Upper lobe of right lung (tissue), 1 donor: ENCODE measurements around the gene PRSS57. TPM values are rescaled to one million over a fixed set of nuclear protein-coding genes. Genes with fewer than 3 reads are reported as not detected.

Source experiments
- ATAC-seq: fragments of 200-7000 bp; cut with Tn5 transposase; one replicate; pipeline ENCODE4 v1.9.1; 2020; ENCODE audit warnings: mild to moderate bottlenecking, moderate library complexity
- DNase-seq: peaks from one replicate; pipeline ENCODE4 v3.0.0-alpha.2; 2020
- H3K27ac ChIP-seq: fragments of 200-600 bp; one replicate; pipeline ENCODE4 v1.8.0; 2022
- H3K27me3 ChIP-seq: fragments of 200-600 bp; one replicate; pipeline ENCODE4 v1.8.0; 2022; ENCODE audit warnings: mild to moderate bottlenecking
- H3K36me3 ChIP-seq: fragments of 200-600 bp; one replicate; pipeline ENCODE4 v1.8.0; 2022
- H3K4me1 ChIP-seq: fragments of 200-600 bp; one replicate; pipeline ENCODE4 v1.8.0; 2022
- H3K4me3 ChIP-seq: fragments of 200-600 bp; one replicate; pipeline ENCODE4 v1.8.0; 2022; ENCODE audit warnings: mild to moderate bottlenecking
- H3K9me3 ChIP-seq: fragments of 200-600 bp; one replicate; pipeline ENCODE4 v1.8.0; 2022
- intact Hi-C: fragments of 100-400 bp; cut with DNase I; formaldehyde crosslinking; loops from one replicate; pipeline ENCODE4 v1.11.0; 2022
- total RNA-seq: library from RNA; stranded (reverse); fragmentation: NEBNext Ultra II Directional; extraction: Animal tissue kit (Norgen Biotek cat#: 25700); gene quantifications from one replicate; pipeline ENCODE4 v1.2.1, GENCODE V29; 2021
- TF ChIP-seq, protein P1 (sequence below): fragments of 200-600 bp; IDR thresholded peaks from one replicate; pipeline ENCODE4 v1.8.0; 2022; ENCODE audit warnings: antibody characterized with exemption
- donor health status: DM: no; HTN: yes; CAD: no; lungs with severe emphysema.

PRSS57 gene
- total RNA-seq, 1 donor from 2014 or later, result not detected

DNA sequence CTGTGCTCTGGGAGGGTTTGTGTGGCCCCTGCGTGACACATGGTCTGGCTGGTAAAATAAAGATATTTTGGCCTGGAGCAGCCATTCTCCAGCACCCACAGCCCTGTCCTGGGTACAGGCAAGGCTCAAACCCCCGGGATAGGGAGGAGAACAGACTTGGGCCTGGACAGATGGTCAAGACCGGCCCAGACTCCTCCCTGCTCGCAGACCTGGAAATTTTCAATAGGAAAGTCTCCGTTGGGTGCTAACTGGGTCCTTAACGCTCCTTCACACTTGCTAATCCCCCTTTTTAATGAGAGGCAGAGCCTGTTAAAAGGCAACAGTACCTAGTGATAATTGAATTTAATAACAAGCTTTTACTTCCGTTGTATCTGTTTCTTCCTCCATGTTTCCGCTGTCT, 16.0 kb upstream of the PRSS57 start:
- H3K9me3 ChIP-seq, result no peaks in the 10 kb centered on the region
- no peak for ATAC-seq
- peaks cover 20% of the 10 kb centered on the region for H3K27me3 ChIP-seq
- DNase-seq, result no peak
- H3K4me1 ChIP-seq, result no peaks in the 10 kb centered on the region
- no peak overlapping the region for H3K27ac ChIP-seq
- intact Hi-C loops, result no loop called here
- no peak overlapping the region for H3K4me3 ChIP-seq
- TF ChIP-seq, protein P1, sequence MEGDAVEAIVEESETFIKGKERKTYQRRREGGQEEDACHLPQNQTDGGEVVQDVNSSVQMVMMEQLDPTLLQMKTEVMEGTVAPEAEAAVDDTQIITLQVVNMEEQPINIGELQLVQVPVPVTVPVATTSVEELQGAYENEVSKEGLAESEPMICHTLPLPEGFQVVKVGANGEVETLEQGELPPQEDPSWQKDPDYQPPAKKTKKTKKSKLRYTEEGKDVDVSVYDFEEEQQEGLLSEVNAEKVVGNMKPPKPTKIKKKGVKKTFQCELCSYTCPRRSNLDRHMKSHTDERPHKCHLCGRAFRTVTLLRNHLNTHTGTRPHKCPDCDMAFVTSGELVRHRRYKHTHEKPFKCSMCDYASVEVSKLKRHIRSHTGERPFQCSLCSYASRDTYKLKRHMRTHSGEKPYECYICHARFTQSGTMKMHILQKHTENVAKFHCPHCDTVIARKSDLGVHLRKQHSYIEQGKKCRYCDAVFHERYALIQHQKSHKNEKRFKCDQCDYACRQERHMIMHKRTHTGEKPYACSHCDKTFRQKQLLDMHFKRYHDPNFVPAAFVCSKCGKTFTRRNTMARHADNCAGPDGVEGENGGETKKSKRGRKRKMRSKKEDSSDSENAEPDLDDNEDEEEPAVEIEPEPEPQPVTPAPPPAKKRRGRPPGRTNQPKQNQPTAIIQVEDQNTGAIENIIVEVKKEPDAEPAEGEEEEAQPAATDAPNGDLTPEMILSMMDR, result no peak
- no peaks in the 10 kb centered on the region for H3K36me3 ChIP-seq

DNA sequence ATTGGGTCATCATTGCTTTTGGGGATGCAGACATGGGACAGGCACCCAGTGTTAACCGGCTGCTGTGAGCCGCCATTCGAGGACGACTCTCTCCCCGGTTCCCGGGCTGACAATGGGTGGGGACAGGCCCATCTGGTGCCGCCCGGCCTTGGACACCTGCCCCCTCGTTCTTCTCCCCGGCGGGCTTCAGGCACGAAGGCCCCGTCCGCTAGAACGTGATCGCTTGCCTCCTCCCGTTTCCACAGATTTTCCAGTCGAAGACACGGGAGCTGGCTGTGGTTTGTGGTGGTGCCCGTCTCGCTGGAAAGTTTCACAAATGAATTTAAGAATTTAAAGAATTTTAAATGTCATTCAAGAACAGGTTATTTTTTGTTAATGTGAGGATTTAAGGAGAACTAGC, 15.5 kb upstream of the PRSS57 start:
- TF ChIP-seq, protein P1, result no peak
- H3K4me3 ChIP-seq, result peak overlapping the region; percentile 56
- no peaks in the 10 kb centered on the region for H3K9me3 ChIP-seq
- H3K27me3 ChIP-seq, result peaks cover 20% of the 10 kb centered on the region
- no peak for ATAC-seq
- DNase-seq, result no peak
- intact Hi-C loops, result no loop called here
- no peaks in the 10 kb centered on the region for H3K36me3 ChIP-seq
- no peaks in the 10 kb centered on the region for H3K4me1 ChIP-seq
- peak overlapping the region; percentile 76 for H3K27ac ChIP-seq

DNA sequence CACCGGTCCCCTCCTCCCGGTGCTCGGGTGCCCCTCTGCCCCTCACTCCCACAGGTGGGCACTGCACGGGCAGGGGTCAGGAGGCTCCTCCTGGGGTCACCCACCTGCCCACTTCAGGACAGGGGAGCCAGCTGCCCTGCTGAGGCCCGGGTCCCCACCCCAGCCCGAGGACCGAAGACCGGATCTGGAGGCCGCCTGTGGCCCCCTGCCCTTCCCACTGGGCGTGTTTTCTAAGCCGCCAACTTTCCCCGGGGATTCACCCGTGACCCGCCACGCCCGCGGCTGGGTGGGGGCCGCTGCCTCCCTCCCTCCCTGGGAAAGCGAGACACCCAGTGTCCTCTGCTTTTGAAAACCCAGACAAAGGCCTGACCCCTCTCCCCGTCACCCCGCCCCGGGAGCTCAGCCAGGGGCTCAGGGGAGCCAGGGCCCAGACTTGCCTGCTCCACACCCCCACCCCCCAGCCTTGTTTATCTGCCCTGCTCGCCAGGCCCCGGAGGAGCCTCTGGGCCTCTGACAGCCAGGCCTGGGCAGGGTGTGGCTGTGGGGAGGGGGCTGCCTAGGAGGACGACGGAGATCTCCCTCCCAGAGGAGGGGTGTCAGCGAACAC, 14.8 kb upstream of the PRSS57 start:
- Histone ChIP-seq H3K27me3 (peaks cover 20% of the 10 kb centered on the region), H3K36me3 (no peaks in the 10 kb centered on the region), H3K4me1 (no peaks in the 10 kb centered on the region), H3K4me3 (peak overlapping the region; percentile 56), H3K9me3 (no peaks in the 10 kb centered on the region), H3K27ac (peak overlapping the region; percentile 76)
- intact Hi-C loops, result no loop called here
- ATAC-seq (peak; percentile 36), DNase-seq (no peak)
- TF ChIP-seq, protein P1, result no peak

DNA sequence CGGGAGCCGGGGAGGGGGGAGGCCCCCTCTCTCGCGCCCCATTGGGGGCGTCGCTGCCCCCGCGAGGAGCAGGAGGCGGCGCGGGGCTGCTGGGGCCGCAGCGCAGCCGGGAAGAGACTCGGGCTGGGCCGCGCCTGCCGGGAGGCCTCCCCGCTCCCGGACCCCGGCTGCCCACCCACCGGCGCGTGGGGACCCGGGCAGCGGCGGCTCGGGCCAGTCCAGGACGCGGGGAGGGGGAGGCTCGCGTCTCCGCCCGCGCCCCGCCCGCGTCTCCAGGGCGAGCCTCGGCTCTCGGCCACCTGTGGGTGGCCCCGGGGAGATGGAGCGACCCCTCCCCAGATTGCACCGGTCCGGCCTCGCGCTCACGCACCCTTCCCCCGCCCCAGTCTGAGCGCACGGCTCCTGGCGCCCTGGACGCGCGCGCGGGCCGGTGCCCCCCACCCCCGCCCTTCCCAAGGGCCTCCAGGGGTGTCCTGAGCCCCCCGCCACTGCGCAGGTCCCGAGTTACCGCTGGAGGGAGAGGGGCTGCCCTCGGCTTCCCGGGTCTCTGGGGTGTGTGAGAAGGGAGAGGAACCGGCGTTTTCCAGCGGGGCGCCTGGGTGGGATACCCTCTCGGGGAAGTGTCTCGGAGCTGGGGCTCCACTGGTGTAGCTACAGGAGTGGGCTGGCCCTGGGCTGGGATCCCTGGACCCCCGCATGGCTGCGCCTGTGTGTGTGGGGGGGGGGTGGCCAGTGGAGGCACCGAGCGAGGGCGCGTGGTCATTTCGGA, 14.1 kb upstream of the PRSS57 start:
- H3K27me3 ChIP-seq, result peaks cover 20% of the 10 kb centered on the region
- ATAC-seq, result no peak
- H3K4me1 ChIP-seq, result peaks cover 1% of the 10 kb centered on the region
- no peaks in the 10 kb centered on the region for H3K9me3 ChIP-seq
- no peaks in the 10 kb centered on the region for H3K36me3 ChIP-seq
- TF ChIP-seq, protein P1, result no peak
- peak overlapping the region; percentile 76 for H3K27ac ChIP-seq
- DNase-seq, result no peak
- H3K4me3 ChIP-seq, result peak overlapping the region; percentile 56
- intact Hi-C loops, result no loop called here

DNA sequence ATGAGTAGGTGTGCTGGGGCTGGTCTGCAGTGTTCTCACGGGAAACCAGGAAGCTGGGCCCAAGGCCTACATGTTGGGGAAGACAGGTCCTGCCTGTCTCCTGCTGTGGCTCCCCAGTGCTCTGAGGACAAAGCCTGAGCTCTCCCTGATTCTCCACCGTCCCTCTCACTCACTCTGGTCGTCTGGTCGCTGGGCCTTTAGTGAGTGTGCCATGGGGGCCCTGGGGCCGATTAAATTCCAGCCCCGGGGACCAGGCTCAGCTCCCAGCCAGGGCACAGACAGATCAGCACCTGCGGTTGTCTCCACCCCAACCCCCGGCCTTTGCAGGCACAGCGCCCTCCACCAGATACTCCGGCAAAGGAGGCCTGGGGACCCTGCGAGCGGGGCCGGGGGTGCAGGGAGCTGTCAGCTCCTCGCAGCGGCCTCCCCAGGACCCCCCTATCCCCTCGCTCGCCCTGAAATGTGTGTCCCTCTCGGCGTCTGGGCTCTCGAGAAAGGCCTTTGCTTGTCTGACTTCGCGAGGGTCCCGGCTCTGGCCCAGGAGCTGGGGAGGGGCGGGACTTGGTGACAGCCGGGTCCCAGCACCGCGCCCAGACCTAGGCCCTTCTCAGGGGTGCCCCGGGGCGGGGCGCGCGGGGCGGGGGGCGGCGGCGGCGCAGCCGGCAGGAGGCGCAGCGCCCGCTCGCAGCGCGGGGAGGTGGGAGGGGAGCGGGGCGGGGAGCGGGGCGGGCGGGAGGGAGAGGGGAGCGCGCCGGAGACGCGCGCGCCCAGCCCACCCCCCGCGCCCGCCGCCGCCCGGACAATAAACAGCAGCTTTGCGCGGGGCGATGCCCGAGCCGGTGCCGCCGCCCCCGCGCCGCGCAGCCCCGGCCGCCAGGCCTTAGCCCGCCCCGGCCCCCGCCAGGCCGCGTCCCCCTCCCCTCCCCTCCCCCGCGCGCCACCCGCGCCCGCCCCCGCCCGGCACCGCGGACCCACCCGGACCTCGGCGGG, 13.2 kb upstream of the PRSS57 start, which contains the start of gene PALM:
TSS of gene PALM (plus strand) at position 782 of the 990 bp plus-strand sequence. CDS start 212 bp downstream, outside the sequence.
- Histone ChIP-seq H3K4me3 (peak within 1 kb of the TSS; percentile 56), H3K9me3 (no peaks in the 10 kb centered on the region), H3K27me3 (peaks cover 20% of the 10 kb centered on the region), H3K27ac (peak within 1 kb of the TSS; percentile 76), H3K36me3 (no peaks in the 10 kb centered on the region), H3K4me1 (peaks cover 4% of the 10 kb centered on the region)
- DNase-seq, result no peak
- intact Hi-C loops, result no loop called here
- TF ChIP-seq, protein P1, result no peak
- ATAC-seq, result no peak
